Right lobe of liver (tissue), 6 donors: ENCODE data around the gene GLS2. TPM values are rescaled to one million over a fixed set of nuclear protein-coding genes. Genes with fewer than 3 reads are reported as not detected.
"Not testable (repeated sequence)": the region's sequence is repeated elsewhere in the genome, so short reads cannot be mapped to it uniquely, and the experiment has no call there.

Experiments used
- ATAC-seq, 4 donors: fragments of 200-7000 bp; cut with Tn5 transposase; one replicate each; pipeline ENCODE4 v1.9.1; 2020; ENCODE audit warnings: mild to moderate bottlenecking in 4 of 4, moderate library complexity in 4 of 4
- DNase-seq, 3 donors: peaks; one replicate each; pipeline ENCODE4 v3.0.0-alpha.2; 2020
- H3K27ac ChIP-seq, 3 donors: fragments of 200-600 bp; one replicate each; pipeline ENCODE4 v1.8.0; 2022
- H3K27me3 ChIP-seq, 2 donors: fragments of 200-600 bp; one replicate each; pipeline ENCODE4 v1.8.0; 2022
- H3K36me3 ChIP-seq, 4 donors: fragments of 200-600 bp; sonication (generic) in 1 of 4; one replicate each; pipeline versions ENCODE4 v1.5.1 to v1.8.0; 2017 to 2022; ENCODE audit warnings: control low read depth in 1 of 4
- H3K4me1 ChIP-seq, 4 donors: fragments of 200-600 bp; sonication (generic) in 1 of 4; one replicate each; pipeline versions ENCODE4 v1.5.1 to v1.8.0; 2017 to 2022; ENCODE audit warnings: control low read depth in 1 of 4
- H3K4me3 ChIP-seq, 3 donors: fragments of 200-600 bp; one replicate each; pipeline ENCODE4 v1.8.0; 2022
- H3K9me3 ChIP-seq, 4 donors: fragments of 200-600 bp; sonication (generic) in 1 of 4; one replicate each; pipeline versions ENCODE4 v1.5.1 to v1.8.0; 2017 to 2022; ENCODE audit warnings: control low read depth in 1 of 4
- POLR2A ChIP-seq: fragments of 450-650 bp; IDR thresholded peaks from one replicate; pipeline ENCODE4 v1.6.1; 2017; ENCODE audit warnings: antibody characterized with exemption, mild to moderate bottlenecking
- WGBS: methylation state at CpG from one replicate; pipeline ENCODE4 v1.1.6; 2018; ENCODE audit warnings: low coverage, low lambda C conversion rate; ENCODE audit not compliant: insufficient coverage; ENCODE audit errors: missing lambda C conversion rate; 5-methylcytosine and 5-hydroxymethylcytosine counted together
- intact Hi-C, 2 donors: fragments of 100-400 bp; cut with DNase I; formaldehyde crosslinking; loops; one replicate each; pipeline versions ENCODE4 v1.11.2 to v1.14.1; 2022
- total RNA-seq, 6 experiments: library from RNA; depleted of rRNA in 2 of 6; stranded (reverse); fragments of >200 nt in 2 of 6; fragmentation: NEBNext Ultra II Directional in 3 of 6; extraction: Animal tissue kit (Norgen Biotek cat#: 25700) in 3 of 6; gene quantifications; one replicate each; pipeline versions ENCODE4 v1.1.0 to v1.2.4, GENCODE V29; 2016 to 2023
- TF ChIP-seq, protein P1 (sequence below), 4 donors: fragments of 200-600 bp in 3 of 4; fragments of 450-650 bp in 1 of 4; IDR thresholded peaks; one replicate each; pipeline versions ENCODE4 v1.5.1 to v1.8.0; 2016 to 2022; ENCODE audit warnings: antibody characterized with exemption in 4 of 4, mild to moderate bottlenecking in 2 of 4
- donor health status: DM: no; HTN: yes; CAD: no.
- donor health status: DM: no; HTN: no; CAD: no.
- donor health status: DM: no; HTN: no; CAD: no.
- donor health status: DM: no; HTN: yes; CAD: no.
- donor health status: DM: no; HTN: yes; CAD: no.

GLS2 gene
- total RNA-seq, 6 experiments from 2014 or later: 37.2 to 267 (median 72.7) TPM

DNA sequence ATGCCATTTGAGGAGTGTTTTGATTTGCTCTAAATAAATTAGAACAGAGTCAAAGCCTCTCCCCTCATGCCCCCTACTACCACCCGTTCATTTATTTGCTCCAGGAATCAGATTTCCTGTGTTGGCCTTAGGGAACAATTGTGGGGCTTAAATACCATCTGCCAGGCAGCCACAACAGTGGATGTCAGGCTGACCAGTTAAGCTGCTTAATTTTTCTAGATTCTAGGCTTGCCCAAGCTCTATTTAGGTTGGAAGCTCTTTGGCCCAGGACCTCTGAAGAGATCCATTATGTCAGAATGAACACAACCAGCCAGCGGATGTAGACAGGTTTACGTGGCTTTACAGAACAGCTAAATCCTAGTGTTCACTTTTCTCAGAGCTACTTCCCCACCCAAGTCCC lies 37.7 kb downstream of the GLS2 start:
- no peaks in the 10 kb centered on the region for H3K36me3 ChIP-seq
- 96% methylated on average over 3 of the region's 3 CpGs for WGBS
- no peak for TF ChIP-seq POLR2A
- TF ChIP-seq, protein P1, sequence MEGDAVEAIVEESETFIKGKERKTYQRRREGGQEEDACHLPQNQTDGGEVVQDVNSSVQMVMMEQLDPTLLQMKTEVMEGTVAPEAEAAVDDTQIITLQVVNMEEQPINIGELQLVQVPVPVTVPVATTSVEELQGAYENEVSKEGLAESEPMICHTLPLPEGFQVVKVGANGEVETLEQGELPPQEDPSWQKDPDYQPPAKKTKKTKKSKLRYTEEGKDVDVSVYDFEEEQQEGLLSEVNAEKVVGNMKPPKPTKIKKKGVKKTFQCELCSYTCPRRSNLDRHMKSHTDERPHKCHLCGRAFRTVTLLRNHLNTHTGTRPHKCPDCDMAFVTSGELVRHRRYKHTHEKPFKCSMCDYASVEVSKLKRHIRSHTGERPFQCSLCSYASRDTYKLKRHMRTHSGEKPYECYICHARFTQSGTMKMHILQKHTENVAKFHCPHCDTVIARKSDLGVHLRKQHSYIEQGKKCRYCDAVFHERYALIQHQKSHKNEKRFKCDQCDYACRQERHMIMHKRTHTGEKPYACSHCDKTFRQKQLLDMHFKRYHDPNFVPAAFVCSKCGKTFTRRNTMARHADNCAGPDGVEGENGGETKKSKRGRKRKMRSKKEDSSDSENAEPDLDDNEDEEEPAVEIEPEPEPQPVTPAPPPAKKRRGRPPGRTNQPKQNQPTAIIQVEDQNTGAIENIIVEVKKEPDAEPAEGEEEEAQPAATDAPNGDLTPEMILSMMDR (IDR thresholded peaks at IDR 0.05): no peak
- no peaks in the 10 kb centered on the region for H3K4me1 ChIP-seq
- intact Hi-C loops: loop anchor here (10.0 kb wide), 1 partner anchor 95 kb away; no protein-coding TSS in a partner anchor
- H3K27me3 ChIP-seq: no peaks in the 10 kb centered on the region
- no peaks in the 10 kb centered on the region for H3K9me3 ChIP-seq
- H3K4me3 ChIP-seq: no peak overlapping the region
- no peak overlapping the region for H3K27ac ChIP-seq
- no peak for DNase-seq
- no peak for ATAC-seq

DNA sequence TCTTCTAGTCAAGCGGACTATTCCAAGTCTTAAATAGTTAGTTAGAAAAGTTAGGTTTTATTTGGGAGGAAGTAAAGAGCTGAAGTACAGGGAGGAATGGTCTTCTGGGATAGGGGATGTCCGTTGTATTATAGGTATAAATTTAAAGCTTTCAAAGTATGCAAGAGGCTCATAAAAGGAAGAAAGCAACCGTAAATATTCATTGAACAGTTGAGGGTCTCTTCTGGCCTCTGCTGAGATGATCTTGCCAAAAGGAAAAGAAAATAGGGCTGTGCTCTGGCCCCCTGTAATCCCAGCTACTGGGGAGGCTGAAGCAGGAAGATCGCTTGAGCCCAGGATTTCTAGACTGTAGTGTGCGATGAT lies 38.4 kb downstream of the GLS2 start:
- ATAC-seq (no peak), DNase-seq (no peak)
- TF ChIP-seq POLR2A: no peak
- TF ChIP-seq, protein P1 (IDR thresholded peaks at IDR 0.05): no peak
- H3K27ac ChIP-seq: peak overlapping the region; percentile 56 to 83 (median 71)
- H3K27me3 ChIP-seq: no peaks in the 10 kb centered on the region
- H3K36me3 ChIP-seq: no peaks in the 10 kb centered on the region
- no peaks in the 10 kb centered on the region for H3K9me3 ChIP-seq
- H3K4me1 ChIP-seq: no peaks in the 10 kb centered on the region
- H3K4me3 ChIP-seq: peak overlapping the region; percentile 66 to 92 (median 77)
- intact Hi-C loops: no loop called here
- WGBS: 37% methylated on average over 5 of the region's 5 CpGs

DNA sequence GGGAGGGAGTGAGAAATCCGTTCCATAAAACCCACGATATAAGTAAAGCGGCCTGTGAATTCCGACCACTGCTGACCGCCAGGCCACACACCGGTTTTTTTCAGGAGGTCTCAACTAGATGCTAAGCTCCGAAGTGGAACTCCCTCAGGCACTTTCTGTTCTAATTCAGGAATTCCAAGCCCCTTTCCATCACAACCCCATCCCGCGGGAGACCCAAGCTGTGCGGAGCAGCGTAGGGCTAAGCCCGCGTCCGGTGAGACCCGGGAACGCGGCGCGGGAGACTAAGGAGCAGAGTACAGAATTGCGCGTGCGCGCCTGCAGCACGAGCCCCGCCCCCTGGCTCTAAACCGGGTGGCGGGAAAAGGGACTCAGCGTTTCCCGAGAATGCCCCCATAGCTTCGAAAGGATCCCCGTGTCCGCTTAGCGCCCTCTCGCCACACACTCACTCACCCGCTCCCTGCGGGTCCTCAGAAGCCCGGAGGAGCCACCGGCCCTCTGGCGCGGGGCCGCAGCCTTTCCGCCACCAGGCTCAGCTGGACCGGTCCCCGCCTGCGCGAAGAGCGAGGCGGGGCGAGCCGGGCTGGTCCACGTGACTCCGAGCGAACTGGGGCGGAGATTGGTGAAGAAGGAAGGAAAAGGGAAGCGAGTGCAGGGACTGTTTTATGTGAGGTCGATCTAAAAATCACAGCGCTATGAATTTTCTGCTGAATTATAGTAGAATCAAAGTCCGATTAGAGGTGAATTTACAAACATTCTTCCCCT lies 38.9 kb downstream of the GLS2 start, which contains the start of gene TIMELESS:
TIMELESS (minus strand) TSS at position 567 of the 762 bp plus-strand sequence. CDS start 15,256 bp downstream, outside the sequence.
- under 1% methylated on average over 14 of the region's 58 CpGs for WGBS
- Histone ChIP-seq H3K27me3 (no peaks in the 10 kb centered on the region), H3K4me1 (no peaks in the 10 kb centered on the region), H3K36me3 (no peaks in the 10 kb centered on the region), H3K4me3 (peak within 1 kb of the TSS; percentile 66 to 92 (median 77)), H3K9me3 (no peaks in the 10 kb centered on the region), H3K27ac (peak within 1 kb of the TSS; percentile 56 to 83 (median 71))
- intact Hi-C loops: no loop called here
- DNase-seq (peak; percentile 91 to 94 (median 92)), ATAC-seq (peak; percentile 97 to 98 (median 98))
- TF ChIP-seq, protein P1 (IDR thresholded peaks at IDR 0.05): no peak
- TF ChIP-seq POLR2A: peak; percentile 75

DNA sequence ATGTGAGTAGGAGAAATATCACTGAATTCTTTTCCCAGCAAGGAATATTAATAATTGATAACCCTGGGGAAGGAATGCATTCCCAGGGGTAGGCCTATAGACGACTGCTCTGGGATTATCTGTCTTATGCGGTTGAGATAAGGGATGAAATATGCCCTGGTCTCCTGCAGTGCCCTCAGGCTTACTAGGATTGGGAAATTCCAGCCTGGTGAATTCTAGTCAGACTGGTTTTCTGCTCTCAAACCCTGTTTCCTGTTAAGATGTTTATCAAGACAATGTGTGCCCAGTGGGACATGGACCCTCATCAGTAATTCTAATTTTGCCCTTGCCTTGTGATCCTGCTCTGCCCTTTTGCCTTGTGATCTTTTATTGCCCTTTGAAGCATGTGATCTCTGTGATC lies 44.8 kb downstream of the GLS2 start:
- ATAC-seq, intact Hi-C loops, H3K36me3 ChIP-seq, H3K27me3 ChIP-seq, DNase-seq, H3K9me3 ChIP-seq, H3K4me1 ChIP-seq, H3K27ac ChIP-seq, H3K4me3 ChIP-seq: not testable (repeated sequence)
- 80% methylated on average over 1 of the region's 2 CpGs for WGBS

DNA sequence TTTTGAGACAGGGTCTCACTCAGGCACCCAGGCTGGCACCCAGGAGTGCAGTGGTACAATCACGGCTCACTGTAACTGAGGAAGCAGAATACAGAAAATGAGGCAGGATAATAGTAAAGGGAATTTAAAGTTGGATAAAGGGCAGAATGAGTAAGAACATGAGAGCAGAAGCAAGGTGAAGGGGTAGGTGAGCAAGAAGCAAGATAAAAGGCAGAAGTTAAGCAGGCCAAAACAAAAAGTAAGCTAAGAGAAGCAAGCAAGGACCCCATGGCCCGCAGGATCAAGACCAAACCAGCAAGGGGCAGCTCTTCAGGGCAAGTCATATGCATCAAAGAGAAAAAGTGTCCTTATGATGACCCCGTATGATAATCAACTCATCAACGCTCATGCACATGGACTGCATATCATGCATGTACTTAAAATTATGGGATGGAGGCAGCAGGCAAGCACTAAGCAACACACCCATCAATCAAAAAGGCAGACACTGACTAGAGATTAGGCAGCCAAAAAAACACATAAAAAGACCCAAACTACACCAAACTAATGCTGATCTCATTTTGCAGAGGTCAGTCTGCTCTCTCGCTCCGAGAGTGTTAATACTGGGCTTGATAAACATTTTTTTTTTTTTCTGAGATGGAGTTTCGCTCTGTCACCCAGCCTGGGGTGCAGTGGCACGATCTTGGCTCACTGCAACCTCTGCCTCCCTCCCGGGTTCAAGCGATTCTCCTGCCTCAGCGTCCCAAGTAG lies 50.4 kb downstream of the GLS2 start:
- no peak for ATAC-seq
- TF ChIP-seq, protein P1 (IDR thresholded peaks at IDR 0.05): no peak
- Histone ChIP-seq H3K36me3 (peaks cover 0 to 2% (median 0%) of the 10 kb centered on the region in 4 donors), H3K4me1 (no peaks in the 10 kb centered on the region), H3K4me3 (no peak overlapping the region), H3K27ac (no peak overlapping the region), H3K9me3 (no peaks in the 10 kb centered on the region), H3K27me3 (no peaks in the 10 kb centered on the region)
- 81% methylated on average over 10 of the region's 11 CpGs for WGBS
- intact Hi-C loops: no loop called here
- no peak for DNase-seq
